ENCODE results near the gene KIAA1328.

KIAA1328 gene

DNA sequence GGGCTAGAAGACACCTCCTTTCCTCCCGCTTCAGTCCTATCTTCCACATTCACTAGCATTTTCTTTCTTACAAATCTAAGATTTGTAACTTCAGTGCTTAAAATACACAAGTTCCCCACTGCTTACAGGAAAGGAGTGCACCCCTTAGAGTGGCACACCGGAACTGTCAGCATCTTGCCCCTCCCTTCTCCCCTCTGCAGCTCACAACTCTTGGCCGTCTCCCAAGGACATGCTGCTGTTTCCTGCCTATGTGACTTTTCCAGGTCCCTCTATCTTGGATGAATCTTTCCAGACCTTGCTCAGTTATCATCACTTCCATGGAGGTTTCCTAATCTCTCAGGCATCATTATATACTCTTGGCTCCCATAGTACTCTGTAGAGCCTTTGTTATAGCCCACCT is 401.8 kb downstream of the KIAA1328 start:
- DNase-seq = no peak

GRCh38 chr18:37231251-37231650 is 402.3 kb downstream of the KIAA1328 start:
- no peak for DNase-seq

- no peak for DNase-seq
Measured at GRCh38 chr18:37235583-37235982, 406.7 kb downstream of the KIAA1328 start.

- no peak for DNase-seq
Measured at GRCh38 chr18:37238282-37239108, 409.6 kb downstream of the KIAA1328 start.

DNA sequence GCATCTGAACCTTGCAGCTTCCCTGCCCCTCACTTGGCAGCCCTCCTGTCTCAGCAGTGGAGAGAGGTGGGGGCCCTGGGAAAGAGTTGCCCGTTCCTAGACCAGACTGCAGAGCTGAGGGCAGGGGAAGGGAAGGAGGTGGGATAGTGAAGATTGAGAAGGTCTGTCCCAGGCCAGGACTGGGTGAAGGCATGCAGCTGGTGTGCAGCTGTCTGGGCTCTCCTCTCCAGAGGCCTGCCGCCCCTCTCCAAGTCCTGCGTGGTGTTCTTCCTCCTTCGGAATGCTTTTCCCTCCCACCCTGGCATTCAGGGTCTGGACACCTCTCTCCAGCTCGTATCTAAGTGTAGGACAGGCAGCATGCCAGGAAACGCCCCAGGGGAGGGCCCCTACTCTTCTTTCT is 413.2 kb downstream of the KIAA1328 start:
- no peak for DNase-seq

DNA sequence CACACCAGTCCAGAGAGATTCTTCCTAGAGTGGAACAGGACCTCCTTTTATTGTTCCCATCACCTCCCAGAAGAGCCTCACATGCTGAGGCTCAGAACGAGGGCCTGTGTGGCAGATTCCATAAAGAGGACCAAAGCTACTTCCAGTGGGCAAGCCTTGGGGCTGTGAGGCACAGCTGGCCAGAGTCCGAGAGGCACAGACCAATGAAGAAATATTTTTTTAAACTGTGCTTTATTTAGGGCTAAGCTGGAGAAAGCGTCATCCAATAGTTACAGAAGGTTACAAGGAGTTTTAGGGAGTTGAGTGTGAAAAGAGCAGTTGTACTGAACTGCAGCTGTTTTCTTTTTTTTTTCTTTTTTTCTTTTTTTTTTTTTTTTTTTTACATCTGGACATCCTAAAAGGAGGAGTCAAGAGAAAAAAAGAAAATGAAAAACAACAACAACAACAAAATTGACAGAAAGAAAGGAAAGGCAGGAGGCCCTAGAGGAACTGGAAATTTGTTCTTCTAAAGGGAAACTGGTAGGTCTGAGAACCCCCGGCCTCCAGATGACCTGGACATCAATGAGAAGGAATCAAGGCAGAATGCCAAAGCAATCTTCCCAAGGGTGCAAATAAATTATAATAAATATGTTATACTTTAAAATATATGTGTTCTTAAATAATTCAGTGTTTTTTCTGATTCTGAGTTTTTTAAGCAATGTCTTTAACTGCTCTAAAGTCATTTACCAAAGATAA is 414.1 kb downstream of the KIAA1328 start:
- no peak for DNase-seq

- DNase-seq = no peak
Measured at GRCh38 chr18:37243741-37244140, 414.8 kb downstream of the KIAA1328 start.

- DNase-seq = no peak
Measured at GRCh38 chr18:37244618-37245017, 415.7 kb downstream of the KIAA1328 start.

- no peak for DNase-seq
Measured at GRCh38 chr18:37246779-37247340, 417.9 kb downstream of the KIAA1328 start.

GRCh38 chr18:37247497-37248161 is 418.7 kb downstream of the KIAA1328 start:
- no peak for DNase-seq

GRCh38 chr18:37248281-37248680 is 419.4 kb downstream of the KIAA1328 start:
- no peak for DNase-seq

- no peak for DNase-seq
Measured at GRCh38 chr18:37249171-37249886, 420.4 kb downstream of the KIAA1328 start.

GRCh38 chr18:37249895-37250618 is 421.1 kb downstream of the KIAA1328 start:
- no peak for DNase-seq

GRCh38 chr18:37251679-37252078 is 422.8 kb downstream of the KIAA1328 start:
- no peak for DNase-seq

GRCh38 chr18:37252342-37252741 is 423.4 kb downstream of the KIAA1328 start:
- DNase-seq = no peak

DNA sequence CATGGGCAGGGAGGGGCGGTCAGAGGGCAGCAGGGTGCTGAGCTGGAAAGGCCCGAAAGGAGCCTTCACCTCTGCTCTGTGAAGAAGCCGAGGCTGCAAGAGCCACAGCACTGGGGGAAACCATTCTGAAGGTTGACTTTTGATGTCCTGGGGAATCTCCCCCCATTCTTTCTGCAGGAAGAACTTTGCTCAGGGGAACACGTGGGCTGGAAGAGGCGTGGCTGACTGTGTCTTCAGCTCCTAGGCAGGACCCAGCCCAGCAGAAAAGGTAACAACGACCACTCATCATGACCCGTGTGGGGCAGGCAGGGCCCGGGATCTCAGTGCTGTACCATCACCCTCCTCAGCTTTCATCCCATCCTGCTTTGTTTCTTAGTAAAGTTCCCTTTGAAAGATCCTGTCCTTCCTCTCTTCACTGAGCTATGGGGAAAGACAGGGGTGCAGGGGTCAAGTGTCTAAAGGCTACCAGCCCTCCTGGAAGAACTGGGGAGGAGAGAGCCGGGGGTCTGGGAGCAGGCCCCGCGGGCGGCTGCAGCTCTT is 424.0 kb downstream of the KIAA1328 start:
- DNase-seq = no peak

GRCh38 chr18:37253394-37254235 is 424.7 kb downstream of the KIAA1328 start:
- DNase-seq = no peak

DNA sequence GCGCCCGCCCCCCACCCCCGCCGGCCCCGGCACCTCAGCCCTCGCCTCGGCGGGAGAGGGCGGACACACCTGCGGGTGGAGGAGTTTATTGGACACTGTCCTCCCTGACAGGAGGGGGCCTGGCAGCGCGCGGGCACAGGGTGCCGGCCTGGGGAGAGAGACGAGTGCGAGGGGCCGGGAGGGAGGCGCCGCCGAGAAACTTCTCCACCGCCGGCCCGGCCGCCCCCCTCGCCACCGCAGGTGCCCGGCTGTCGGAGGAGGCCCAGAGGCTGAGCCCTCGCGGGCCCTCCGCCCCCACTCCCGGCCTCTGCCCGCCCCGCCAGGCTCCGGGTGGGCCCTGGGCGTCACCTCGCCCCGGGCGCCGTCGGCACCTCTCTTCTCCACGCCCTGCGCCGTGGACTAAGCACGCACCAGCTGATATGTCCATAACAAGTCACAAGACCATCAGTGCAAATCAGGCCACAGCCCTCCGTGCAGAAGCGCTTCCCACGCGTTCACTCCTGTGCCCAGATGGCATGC is 425.4 kb downstream of the KIAA1328 start:
- no peak for DNase-seq

- no peak for DNase-seq
Measured at GRCh38 chr18:37254973-37255372, 426.0 kb downstream of the KIAA1328 start.

DNA sequence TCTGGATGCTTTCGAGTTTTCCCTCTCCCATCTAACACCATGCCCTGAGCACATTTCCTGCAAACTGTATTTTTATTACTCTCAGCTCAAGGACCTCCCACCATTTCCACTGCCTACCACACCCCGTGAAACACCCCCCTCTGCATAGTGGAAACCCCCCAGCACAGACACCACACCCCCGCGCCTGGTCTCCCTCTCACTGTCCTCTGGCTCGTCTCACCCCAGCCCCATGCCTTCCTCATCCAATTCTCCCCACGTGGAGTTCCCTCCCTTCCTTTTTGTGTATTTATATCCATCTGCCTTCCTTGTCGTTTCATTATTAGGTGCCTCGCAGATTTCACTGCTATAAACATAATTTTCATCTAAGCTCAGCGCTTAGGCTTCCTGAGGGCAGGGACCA is 429.2 kb downstream of the KIAA1328 start:
- DNase-seq = no peak

DNA sequence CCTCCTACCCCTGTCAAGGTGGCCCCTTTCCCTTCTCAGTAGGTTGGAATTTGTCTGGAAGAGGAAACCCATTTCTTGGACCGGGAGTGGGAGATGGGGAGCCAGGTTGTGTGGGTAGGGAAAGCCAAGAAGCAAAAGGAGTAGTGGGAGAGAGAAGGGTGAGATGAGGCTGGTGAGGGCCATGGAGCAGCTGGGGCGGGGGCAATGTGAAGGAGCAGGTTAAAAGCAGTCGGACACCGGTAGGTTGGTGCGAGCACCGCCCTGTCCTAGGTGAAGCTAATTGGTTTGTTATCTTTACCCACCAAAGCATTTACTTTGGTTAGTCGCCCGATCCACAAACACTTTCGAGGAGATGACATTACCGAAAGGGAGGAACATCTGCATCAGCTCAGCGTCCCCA is 429.9 kb downstream of the KIAA1328 start:
- DNase-seq = no peak

Data from NCI-H748 treated with DMSO at 0.1 percent for 48 hours (cell line).